GM19240 (cell line): ENCODE data around the gene NUPR2.
"Not testable (repeated sequence)": the region's sequence is repeated elsewhere in the genome, so short reads cannot be mapped to it uniquely, and the experiment has no call there.

Experiments used
- DNase-seq: peaks from one replicate; pipeline ENCODE4 v3.0.0; 2011; ENCODE audit warnings: low spot score; ENCODE audit not compliant: insufficient read length

Gene NUPR2

GRCh38 chr7:56115852-56116538 lies at the start of gene NUPR2:
Gene NUPR2 (minus strand): TSS chr7:56116417. CDS start chr7:56116314, 103 bp downstream.
- DNase-seq, result no peak

GRCh38 chr7:56157238-56157790 lies 41.1 kb upstream of the NUPR2 start:
- no peak for DNase-seq

- DNase-seq, result not testable (repeated sequence)
Observed at GRCh38 chr7:56131062-56131461, 14.8 kb upstream of the NUPR2 start.

GRCh38 chr7:56127241-56127975 lies 11.2 kb upstream of the NUPR2 start:
- no peak for DNase-seq

GRCh38 chr7:56125831-56126230 lies 9.6 kb upstream of the NUPR2 start:
- no peak for DNase-seq

- DNase-seq, result no peak
Observed at GRCh38 chr7:56124981-56125380, 8.8 kb upstream of the NUPR2 start.

- DNase-seq, result no peak
Observed at GRCh38 chr7:56121440-56121839, 5.2 kb upstream of the NUPR2 start.

GRCh38 chr7:56112244-56112643 lies 4.0 kb downstream of the NUPR2 start:
- not testable (repeated sequence) for DNase-seq

GRCh38 chr7:56110611-56111010 lies 5.6 kb downstream of the NUPR2 start:
- DNase-seq, result no peak

- no peak for DNase-seq
Observed at GRCh38 chr7:56107954-56108258, 8.3 kb downstream of the NUPR2 start.

- peak; percentile 96 for DNase-seq
Observed at GRCh38 chr7:56106108-56107073, 9.8 kb downstream of the NUPR2 start, which contains the start of gene CHCHD2. Gene CHCHD2 (minus strand): TSS chr7:56106476. CDS start chr7:56106413, 63 bp downstream.

GRCh38 chr7:56105508-56105907 lies 10.7 kb downstream of the NUPR2 start:
- DNase-seq, result no peak

GRCh38 chr7:56104138-56104537 lies 12.1 kb downstream of the NUPR2 start:
- DNase-seq, result not testable (repeated sequence)

- DNase-seq, result no peak
Observed at GRCh38 chr7:56099653-56100052, 16.6 kb downstream of the NUPR2 start.

- DNase-seq, result not testable (repeated sequence)
Observed at GRCh38 chr7:56098187-56099008, 17.8 kb downstream of the NUPR2 start.

- DNase-seq, result no peak
Observed at GRCh38 chr7:56097700-56098099, 18.5 kb downstream of the NUPR2 start.

- DNase-seq, result no peak
Observed at GRCh38 chr7:56092789-56093531, 23.3 kb downstream of the NUPR2 start, which contains the start of gene PHKG1. Gene PHKG1 (minus strand): TSS chr7:56092952. CDS start chr7:56088941, 4,011 bp downstream.

- DNase-seq, result not testable (repeated sequence)
Observed at GRCh38 chr7:56092388-56092787, 23.8 kb downstream of the NUPR2 start.

GRCh38 chr7:56091591-56091990 lies 24.6 kb downstream of the NUPR2 start:
- DNase-seq, result no peak

GRCh38 chr7:56087445-56087844 lies 28.8 kb downstream of the NUPR2 start:
- DNase-seq, result no peak
